Sciatic nerve (tissue), 2 donors: ENCODE measurements around the gene KCNE1. TPM values are rescaled to one million over a fixed set of nuclear protein-coding genes. Genes with fewer than 3 reads are reported as not detected.
A peak's percentile ranks its signal among the peaks of the same experiment; 100 is the strongest.
"Not testable (repeated sequence)": the region's sequence is repeated elsewhere in the genome, so short reads cannot be mapped to it uniquely, and the experiment has no call there.

Experiments
- ATAC-seq: fragments of 200-7000 bp; cut with Tn5 transposase; one replicate; pipeline ENCODE4 v1.9.1; 2020; ENCODE audit warnings: mild to moderate bottlenecking, moderate library complexity
- DNase-seq: peaks from one replicate; pipeline ENCODE4 v3.0.0-alpha.2; 2020; ENCODE audit warnings: low spot score
- intact Hi-C: fragments of 100-400 bp; cut with DNase I; formaldehyde crosslinking; loops from one replicate; pipeline ENCODE4 v1.14.2; 2022
- total RNA-seq: library from RNA; stranded (reverse); fragmentation: NEBNext Ultra II Directional; extraction: Animal tissue kit (Norgen Biotek cat#: 25700); gene quantifications from one replicate; pipeline ENCODE4 v1.2.1, GENCODE V29; 2021
- donor health status: DM: no; HTN: no; CAD: no.
- donor health status: DM: no; HTN: no; CAD: no.

The KCNE1 gene
- total RNA-seq, 1 donor from 2014 or later, result 2.5 TPM

GRCh38 chr21:34518301-34518700 lies 6.3 kb upstream of the KCNE1 start:
- no peak for ATAC-seq
- intact Hi-C loops, result no loop called here
- DNase-seq, result no peak

DNA sequence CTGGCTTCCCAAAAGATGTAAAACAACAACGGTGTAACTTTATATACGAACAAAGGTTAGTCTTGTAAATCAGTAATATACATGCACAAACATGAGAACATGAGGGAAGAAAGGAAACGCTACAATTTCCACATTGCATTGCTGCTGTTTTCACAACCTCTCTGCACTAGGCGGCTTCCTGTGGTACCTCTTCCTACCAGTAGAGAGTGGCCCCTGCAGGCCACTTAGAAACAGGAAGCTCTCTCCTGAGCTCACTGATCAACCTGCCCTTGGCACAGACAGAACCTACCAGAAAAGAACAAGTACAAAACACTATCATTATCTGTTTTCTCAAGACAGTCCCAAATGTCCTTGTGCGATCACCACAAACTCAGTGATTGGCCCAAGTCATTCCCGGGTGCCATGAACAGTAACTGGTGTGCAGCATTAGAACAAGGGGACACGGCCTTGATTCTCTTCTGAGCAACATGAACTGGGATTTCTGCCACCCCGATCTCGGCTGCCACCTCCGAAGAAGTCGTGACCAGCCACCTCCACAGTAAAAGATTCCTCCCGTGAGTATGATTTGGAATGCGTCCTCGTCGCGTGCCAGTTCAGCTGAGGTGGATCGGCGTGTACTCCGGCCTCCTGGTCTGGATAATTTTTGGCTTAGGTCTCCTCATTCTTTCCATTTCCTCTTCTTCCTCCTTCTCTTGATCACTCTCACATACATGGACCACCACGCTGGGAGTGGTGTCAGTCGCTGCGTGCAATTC lies 5.7 kb upstream of the KCNE1 start:
- no peak for ATAC-seq
- intact Hi-C loops, result no loop called here
- DNase-seq, result no peak

DNA sequence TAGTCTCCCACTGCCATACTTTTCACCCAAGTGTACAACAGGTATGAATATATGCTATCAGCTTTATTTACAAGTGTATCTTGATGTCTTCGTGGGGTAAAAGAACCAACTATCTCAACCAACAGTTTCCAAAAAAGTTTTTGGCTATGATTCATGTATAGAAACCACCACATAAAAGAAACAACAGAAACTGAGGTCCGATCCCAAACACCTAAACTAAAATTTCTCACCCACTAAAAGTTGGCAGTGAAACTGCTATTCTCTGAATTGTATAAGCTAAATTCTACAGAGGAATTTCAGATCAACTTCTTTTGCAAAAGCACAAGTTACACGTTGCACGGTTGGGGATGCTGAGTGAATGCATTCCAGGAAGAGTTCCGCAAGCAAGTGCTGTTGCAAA lies 5.0 kb upstream of the KCNE1 start:
- intact Hi-C loops, result no loop called here
- no peak for ATAC-seq
- no peak for DNase-seq

DNA sequence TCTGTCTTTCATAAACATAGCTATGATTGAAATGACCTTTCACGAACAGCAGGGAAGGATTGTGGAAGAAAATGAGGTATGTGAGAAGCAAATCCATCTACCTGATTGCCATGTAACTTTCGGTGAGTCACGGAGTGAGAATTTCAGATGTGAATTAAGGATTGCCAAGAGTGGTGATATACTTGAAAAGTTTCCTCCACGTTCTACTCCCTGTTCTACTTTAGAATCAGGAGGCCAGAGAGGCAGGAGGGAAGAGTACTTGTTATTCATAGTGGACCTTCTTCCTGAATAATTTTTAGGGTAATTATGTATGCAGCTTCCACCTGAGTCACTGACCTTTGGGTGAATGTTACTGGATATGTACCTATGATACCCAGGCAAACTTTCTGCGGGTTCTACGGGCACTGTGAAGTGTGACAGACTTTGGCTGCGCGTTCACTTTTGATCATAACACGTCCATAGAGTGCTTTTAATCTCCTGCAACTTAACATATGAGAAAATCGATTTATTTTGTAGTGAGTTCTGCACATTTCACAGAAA lies 2.6 kb upstream of the KCNE1 start:
- DNase-seq (no peak), ATAC-seq (no peak)
- intact Hi-C loops, result no loop called here

- no peak for ATAC-seq
- DNase-seq, result no peak
- intact Hi-C loops, result no loop called here
These were observed 1.2 kb upstream of the KCNE1 start for GRCh38 chr21:34513129-34513675.

DNA sequence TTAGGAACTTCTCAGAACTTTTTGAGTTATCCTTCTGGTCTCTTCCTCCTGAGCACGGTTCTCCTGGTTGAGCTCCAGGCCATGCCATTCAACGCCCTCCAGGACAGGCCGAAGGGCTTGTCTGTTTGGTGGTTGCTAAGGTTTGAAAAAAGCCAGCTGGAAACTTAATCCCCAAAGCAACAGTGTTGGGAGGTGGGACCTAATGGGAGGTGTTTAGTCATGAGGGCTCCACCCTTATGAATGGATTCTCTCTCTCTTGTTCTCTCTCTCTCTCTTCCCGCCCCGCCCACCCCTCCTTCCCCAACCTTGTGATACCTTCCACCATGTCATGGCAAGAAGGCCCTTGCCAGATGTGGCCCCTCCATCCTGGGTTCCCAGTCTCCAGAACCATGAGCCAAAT lies 829 bp downstream of the KCNE1 start:
- intact Hi-C loops, result no loop called here
- ATAC-seq, result peak; percentile 16

GRCh38 chr21:34510148-34511142 lies 1.6 kb downstream of the KCNE1 start:
- intact Hi-C loops, result no loop called here
- peak; percentile 90 for ATAC-seq
- DNase-seq, result peak; percentile 86

More for the DNA sequence above, 829 bp downstream of the KCNE1 start:
- no peak for DNase-seq

- no peak for ATAC-seq
- no peak for DNase-seq
- intact Hi-C loops, result no loop called here
These were observed 2.9 kb downstream of the KCNE1 start for GRCh38 chr21:34509151-34509550.

DNA sequence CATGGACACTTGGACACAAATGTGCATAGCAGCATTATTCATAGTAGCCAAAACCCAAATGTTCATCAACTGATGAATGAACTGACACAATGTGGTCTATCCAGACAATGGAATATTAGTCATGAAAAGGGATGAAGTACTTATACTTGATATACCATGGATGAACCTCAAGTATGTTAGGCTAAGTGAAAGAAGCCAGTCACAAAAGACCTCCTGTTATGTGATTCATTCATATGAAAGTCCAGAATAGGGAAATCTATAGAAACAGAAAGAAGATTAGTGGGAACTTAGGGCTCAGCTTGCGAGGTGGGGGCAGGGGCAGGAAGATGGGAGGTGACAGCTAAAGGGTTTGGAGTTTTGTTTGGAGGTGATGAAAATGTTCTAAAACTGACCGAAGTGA lies 7.4 kb downstream of the KCNE1 start:
- DNase-seq (no peak), ATAC-seq (no peak)
- intact Hi-C loops, result no loop called here

- ATAC-seq, result no peak
- intact Hi-C loops, result no loop called here
- no peak for DNase-seq
These were observed 9.4 kb downstream of the KCNE1 start for GRCh38 chr21:34502480-34503106.

- DNase-seq (no peak), ATAC-seq (no peak)
- intact Hi-C loops, result no loop called here
These were observed 10.3 kb downstream of the KCNE1 start for GRCh38 chr21:34501716-34502115.

- intact Hi-C loops, result no loop called here
- ATAC-seq (no peak), DNase-seq (no peak)
These were observed 11.8 kb downstream of the KCNE1 start for GRCh38 chr21:34500191-34500590.

GRCh38 chr21:34499116-34499515 lies 12.9 kb downstream of the KCNE1 start:
- intact Hi-C loops, result no loop called here
- ATAC-seq, result no peak
- DNase-seq, result no peak

- DNase-seq, result no peak
- intact Hi-C loops, result no loop called here
- ATAC-seq, result no peak
These were observed 13.4 kb downstream of the KCNE1 start for GRCh38 chr21:34498623-34499022.

- DNase-seq, intact Hi-C loops, ATAC-seq: not testable (repeated sequence)
These were observed 28.2 kb downstream of the KCNE1 start for GRCh38 chr21:34483854-34484253.

DNA sequence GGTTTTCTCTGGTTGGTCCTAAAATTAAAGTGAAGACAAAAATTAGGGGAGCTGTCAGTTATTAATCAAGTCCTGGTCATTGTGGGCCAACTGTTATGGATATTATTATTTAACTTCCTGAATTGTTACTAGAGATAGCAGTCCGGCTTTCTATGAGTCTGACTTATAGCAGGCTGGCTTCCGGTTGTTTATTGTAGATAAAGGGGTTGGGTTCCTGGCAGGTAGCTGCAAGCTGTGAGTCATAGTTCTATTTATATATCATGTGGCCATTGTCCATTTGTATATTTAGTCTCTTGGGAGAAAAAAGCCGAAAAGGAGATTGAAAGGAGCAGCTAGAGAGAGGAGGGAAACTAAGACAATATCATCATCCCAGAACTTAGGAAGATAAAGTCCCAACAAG lies 28.6 kb downstream of the KCNE1 start:
- intact Hi-C loops, DNase-seq, ATAC-seq: not testable (repeated sequence)

DNA sequence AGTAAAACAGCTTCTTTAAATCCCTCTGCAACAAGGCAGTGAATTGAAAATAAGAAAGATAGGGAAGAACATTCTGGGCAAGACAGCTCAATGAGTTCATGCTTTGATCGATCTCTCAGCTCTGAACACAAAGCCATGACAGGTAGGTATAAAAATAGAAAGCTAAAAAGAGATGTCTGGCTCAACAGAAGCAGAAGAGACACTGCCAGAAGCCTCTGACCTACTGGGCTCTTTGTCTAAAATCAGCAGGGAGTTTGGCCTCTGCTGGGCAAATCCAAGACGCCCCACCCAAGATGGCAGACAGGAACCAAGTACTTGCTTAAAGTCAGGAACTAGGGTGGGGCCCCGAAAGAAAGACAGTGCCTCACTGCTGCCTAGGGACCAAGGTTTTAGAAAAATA lies 44.7 kb downstream of the KCNE1 start:
- intact Hi-C loops, DNase-seq, ATAC-seq: not testable (repeated sequence)

- intact Hi-C loops, DNase-seq: not testable (repeated sequence)
- ATAC-seq, result peak; percentile 51
These were observed 52.6 kb downstream of the KCNE1 start for GRCh38 chr21:34459426-34459825.

DNA sequence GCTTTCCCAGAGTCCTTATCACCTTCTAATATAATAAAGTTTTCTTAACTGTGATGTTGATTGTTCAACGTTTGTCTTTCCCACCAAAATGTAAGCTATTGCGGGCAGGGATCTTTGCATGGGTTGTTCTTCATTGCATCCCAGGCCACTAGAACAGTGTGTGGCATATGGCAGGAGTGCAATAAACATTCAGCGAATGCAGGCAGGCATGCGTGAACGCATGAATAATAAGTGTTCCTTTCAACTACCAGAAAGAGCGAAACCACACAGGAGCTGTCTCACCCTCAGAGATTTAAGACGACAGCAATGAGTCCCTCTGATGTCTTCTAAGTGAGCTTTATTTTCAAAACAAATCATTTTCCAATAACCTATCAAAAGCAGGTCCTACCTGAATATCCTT lies 53.7 kb downstream of the KCNE1 start:
- ATAC-seq, intact Hi-C loops, DNase-seq: not testable (repeated sequence)
